Measurements from ENCODE around the gene LCN6. TPM values are rescaled to one million over a fixed set of nuclear protein-coding genes. Genes with fewer than 3 reads are reported as not detected.

Gene LCN6
- total RNA-seq, 2 experiments from 2014 or later, result not detected

DNA sequence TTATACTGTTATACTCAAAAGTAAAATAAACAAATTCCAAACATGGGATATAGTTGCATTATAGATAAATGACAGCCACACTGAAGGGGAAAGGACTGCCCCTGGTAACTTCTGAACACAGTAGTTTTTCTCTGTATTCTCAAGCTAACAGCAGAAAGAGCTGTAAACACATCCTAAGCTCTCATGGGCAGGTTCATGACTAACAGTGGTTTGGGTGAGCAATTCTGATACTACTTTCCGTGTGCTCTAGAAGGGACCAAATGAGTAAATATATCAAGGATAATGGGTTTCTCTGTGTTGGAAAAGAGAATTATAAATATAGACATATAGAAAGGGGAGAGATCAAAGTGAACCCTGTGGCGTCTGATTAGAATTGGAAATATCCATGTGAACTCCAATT lies 2.2 kb upstream of the LCN6 start:
- CTCF ChIA-PET, result no interaction called here
- POLR2A ChIA-PET, result interaction anchor here (0.6 to 1.0 kb wide), 2 partner anchors 9 to 15 kb away, joined by 3 read pairs; no protein-coding TSS in a partner anchor

DNA sequence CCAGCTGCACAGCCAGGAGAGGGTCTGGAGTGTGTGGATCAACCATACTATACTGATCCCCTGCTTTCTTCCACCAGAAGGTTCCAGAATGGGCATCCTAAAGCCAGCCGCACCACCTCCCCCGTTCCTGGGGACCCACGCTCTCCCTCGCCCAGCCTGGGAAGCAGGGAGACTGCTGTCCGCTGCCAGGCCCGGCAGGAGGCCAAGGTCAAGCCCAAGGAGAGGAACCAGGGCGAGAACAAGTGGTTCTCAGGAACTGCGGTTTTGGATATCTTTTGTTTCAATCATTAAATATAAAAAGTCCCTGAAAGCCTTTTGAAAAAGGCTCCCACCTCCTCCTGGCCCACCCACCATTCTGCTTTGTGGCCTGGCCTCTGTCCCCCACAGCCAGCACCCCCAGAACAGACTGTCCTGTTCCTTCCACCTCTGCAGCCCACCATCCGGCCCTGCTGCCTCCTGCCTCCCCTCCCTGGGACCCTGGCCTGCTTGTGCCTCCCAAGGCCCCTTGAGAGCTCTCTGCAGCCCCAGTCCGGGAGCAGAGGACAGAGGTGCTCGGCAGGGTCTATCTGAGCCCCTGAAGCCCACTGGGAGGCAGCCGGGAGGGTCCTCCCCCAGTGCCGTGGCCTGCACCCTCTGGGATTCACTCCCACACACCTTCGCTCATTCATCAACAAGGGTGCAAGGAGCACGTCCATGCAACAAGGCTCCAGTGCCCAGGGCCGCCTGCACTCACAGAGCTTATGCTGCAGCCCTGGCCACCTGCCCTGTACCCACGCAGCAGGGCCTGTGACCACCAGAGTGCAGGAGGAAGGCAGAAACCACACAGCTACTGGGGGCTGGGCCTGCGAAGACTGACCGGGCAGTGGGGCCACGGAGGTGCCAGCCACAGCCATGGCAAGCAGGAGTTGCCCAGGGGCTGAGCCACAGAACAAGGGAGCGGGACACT lies 614 bp upstream of the LCN6 start:
- POLR2A ChIA-PET, result no interaction called here
- CTCF ChIA-PET, result no interaction called here

DNA sequence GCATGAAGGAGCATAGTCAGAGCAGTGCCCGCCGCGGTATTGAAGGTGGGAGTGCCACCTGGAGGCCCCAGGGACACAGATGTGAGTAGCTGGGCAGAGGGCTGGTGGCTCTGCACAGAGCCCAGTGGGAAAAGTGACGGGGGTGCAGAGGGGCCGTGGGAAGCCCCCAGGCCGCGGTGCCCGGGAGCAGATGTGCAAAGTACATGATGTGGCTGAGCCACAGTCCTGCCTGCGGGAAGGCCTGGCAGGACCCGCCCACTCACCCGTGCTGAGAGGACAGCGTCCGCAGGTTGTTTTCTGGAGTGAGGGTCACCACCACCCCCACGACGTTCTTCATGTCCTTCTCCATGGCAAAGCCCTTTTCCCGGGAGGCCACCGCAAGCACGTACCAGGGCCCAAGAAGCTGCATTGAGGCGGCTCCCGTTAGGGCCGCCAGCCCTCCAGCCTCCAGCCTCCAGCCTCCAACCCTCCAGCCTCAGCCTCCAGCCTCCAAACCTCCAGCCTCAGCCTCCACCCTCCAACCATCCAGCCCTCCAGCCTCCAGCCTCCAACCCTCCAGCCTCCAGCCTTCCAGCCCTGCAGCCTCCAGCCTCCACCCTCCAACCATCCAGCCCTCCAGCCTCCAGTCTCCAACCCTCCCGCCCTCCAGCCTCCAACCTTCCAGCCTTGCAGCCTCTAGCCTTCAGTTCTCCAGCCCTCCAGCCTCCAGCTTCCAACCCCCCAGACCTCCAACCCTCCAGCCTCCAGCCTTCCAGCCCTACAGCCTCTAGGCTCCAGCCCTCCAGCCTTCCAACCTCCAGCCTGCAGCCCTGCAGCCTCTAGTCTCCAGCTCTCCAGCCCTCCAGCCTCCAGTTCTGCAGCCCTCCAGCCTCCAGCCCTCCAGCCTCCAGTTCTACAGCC lies 914 bp downstream of the LCN6 start:
- ChIA-PET POLR2A (no interaction called here), CTCF (no interaction called here)

DNA sequence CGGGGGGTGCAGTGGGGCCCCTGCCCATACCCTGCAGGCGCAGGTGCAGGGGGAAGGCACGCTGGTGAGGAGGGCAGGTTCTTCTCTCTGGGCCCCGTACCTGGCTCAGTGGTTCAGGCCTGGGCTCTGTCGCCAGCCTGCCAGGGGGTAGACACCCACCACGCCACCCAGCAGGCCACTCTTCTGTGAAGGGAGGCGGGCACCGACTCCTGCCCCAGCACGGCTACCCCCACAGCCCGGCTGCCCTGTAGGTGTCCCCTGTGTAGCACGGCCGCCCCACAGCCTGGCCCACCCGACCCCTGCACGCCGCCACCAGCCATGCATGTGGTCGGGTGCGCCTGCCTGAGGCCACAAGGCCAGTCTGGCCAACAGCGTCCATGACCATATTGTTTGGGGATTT lies 1.7 kb downstream of the LCN6 start:
- ChIA-PET CTCF (interaction anchor here (0.6 kb wide), 1 partner anchor 222 kb away, joined by 3 read pairs; no protein-coding TSS in a partner anchor), POLR2A (no interaction called here)

GRCh38 chr9:136746155-136746490 lies 2.2 kb downstream of the LCN6 start:
- CTCF ChIA-PET, result no interaction called here

GRCh38 chr9:136745389-136746154 lies 2.8 kb downstream of the LCN6 start:
- CTCF ChIA-PET, result interaction anchor here (0.7 to 0.9 kb wide), 3 partner anchors 13 to 284 kb away, joined by 3 read pairs; no protein-coding TSS in a partner anchor
- POLR2A ChIA-PET, result interaction anchor here (0.7 kb wide), 1 partner anchor 17 kb away, joined by 6 read pairs; no protein-coding TSS in a partner anchor

More at GRCh38 chr9:136746155-136746490, 2.2 kb downstream of the LCN6 start:
- POLR2A ChIA-PET, result interaction anchor here (0.7 kb wide), 1 partner anchor 17 kb away, joined by 6 read pairs; no protein-coding TSS in a partner anchor

DNA sequence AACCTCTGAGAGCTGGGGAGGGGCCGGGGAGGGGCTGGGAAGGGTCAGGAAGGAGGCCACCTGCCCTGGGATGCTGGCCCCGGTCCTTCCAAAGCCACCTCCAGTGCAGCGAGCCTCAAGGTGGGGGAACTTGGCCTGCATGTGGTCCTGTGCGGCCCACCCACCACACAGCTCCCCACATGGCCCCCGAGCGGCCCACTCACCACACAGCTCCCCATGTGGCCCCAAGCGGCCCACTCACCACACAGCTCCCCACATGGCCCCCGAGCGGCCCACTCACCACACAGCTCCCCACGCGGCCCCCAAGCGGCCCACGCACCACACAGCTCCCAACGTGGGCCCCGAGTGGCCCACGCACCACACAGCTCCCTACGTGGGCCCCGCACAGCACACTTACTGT lies 3.6 kb downstream of the LCN6 start:
- CTCF ChIA-PET, result interaction anchor here (0.6 to 0.9 kb wide), 4 partner anchors 12 to 285 kb away, joined by 3 read pairs; no protein-coding TSS in a partner anchor

GRCh38 chr9:136743639-136744211 lies 4.6 kb downstream of the LCN6 start:
- POLR2A ChIA-PET, result no interaction called here
- CTCF ChIA-PET, result no interaction called here

More for the DNA sequence above, 3.6 kb downstream of the LCN6 start:
- POLR2A ChIA-PET, result no interaction called here

- ChIA-PET CTCF (interaction anchor here (2.4 kb wide), 1 partner anchor 15 kb away, joined by 8 read pairs; no protein-coding TSS in a partner anchor), POLR2A (no interaction called here)
Observed at GRCh38 chr9:136742591-136743391, 5.5 kb downstream of the LCN6 start, which contains the start of gene LCN10. TSS of gene LCN10 (minus strand) at chr9:136742940. CDS start at chr9:136742903, 37 bp downstream.

DNA sequence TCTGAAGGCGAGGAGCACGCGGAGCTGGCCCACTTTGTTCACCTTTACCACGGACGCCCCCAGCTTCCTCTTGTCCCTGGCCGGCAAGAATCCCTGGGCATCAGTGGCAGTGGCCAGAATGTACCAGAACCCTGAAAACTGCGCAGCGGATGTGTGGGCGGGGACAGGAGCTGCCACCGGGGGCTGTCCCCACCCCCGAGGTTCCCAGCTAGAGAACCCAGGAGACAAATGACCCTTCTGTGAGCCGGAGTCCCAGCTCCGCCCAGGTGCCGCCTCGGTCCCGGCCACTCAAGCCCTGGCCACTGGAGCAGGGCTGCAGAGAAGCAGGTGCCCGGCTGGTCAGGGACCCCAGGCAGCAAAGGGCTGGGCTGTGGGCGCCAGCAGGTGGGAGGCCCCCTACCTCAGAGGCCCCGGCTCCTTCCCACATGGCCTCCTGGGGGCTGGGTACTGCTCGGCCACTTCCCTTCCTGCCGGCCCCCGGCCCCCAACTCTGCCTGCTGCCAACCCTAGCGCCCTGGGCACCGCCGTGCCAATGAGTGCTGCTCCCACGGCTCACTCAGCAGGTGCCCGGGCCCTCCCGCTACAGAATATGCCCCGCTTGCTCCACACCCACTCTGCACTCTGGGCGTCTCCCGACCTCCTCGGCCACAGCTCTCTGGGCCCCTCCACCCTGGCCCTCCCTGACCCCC lies 6.3 kb downstream of the LCN6 start:
- POLR2A ChIA-PET, result interaction anchor here (1.4 kb wide), 1 partner anchor 15 kb away, joined by 5 read pairs; no protein-coding TSS in a partner anchor

DNA sequence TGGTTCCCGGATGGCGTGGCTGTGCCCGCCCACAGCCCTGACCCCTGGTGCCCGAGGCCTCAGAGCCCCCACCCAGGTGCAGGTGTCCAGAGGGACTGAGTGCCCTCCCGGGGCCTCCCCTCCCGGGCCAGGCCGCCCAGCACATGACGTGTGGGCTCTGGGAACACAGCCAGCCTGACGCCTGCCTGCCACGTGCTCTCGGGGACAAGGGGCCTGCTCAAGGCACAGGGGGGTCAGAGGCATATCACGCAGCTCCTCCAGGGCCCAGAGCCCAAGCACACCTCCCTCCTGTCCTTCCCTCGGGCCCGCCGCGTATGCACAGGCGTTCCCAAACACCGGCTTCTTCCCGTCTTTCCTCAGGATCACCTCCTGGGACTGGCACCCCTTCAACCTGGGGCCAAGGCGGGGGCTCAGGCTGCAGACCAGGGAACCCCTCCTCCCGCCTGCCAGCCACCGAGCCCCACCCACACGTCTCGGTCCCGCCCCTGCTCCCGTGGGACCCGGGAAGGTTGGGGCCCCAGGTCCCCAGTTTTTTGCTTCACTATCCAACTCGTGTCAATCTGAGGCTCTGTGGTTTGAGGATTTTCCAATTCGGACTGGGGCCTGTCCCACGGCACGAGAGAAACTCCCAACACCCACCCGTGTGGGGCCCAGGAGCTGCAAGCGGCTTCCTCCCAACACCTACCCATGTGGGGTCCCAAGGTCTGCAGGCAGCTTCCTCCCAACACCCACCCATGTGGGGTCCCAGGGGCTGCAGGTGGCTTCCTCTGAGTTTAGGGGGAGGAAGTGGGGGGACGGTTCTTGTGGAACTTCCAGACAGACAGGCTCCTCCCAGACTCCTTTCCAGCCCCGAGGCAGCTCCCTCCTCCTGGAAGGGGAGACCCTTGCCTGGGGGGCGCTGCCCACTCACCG lies 7.1 kb downstream of the LCN6 start:
- ChIA-PET CTCF (interaction anchor here (1.0 to 2.4 kb wide), 3 partner anchors 13 to 312 kb away, joined by 3 to 8 read pairs (median 3); partner anchors contain the start of gene LCN8), POLR2A (interaction anchor here (0.6 to 1.4 kb wide), 2 partner anchors 9 to 14 kb away, joined by 3 to 5 read pairs; no protein-coding TSS in a partner anchor)

More for the DNA sequence above, 6.3 kb downstream of the LCN6 start:
- CTCF ChIA-PET, result interaction anchor here (1.0 to 2.4 kb wide), 3 partner anchors 14 to 311 kb away, joined by 3 to 8 read pairs (median 3); partner anchors contain the start of gene LCN8

DNA sequence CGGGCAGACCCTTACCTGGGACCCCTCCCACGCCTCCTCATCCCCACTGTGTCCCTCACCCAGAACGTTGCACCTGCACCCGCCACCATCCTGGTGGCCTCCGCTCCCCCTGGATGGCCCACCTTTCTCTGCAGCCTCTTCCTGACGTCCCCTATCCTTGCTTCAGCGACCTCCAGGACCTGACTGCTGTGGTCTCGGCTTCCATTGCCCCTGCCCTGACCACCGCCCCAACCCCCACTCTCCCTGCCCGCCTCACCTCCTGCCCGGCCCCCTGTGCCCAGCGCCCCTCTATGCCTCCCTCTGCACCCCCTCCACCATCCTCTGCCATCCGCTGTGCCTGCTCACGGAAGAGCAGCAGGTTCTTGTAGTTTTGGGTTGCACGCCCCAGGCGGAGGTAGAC lies 7.8 kb downstream of the LCN6 start:
- ChIA-PET CTCF (interaction anchor here (2.4 kb wide), 1 partner anchor 13 kb away, joined by 8 read pairs; no protein-coding TSS in a partner anchor), POLR2A (no interaction called here)

GRCh38 chr9:136740069-136740468 lies 8.3 kb downstream of the LCN6 start:
- ChIA-PET CTCF (interaction anchor here (2.4 kb wide), 1 partner anchor 12 kb away, joined by 8 read pairs; no protein-coding TSS in a partner anchor), POLR2A (no interaction called here)

DNA sequence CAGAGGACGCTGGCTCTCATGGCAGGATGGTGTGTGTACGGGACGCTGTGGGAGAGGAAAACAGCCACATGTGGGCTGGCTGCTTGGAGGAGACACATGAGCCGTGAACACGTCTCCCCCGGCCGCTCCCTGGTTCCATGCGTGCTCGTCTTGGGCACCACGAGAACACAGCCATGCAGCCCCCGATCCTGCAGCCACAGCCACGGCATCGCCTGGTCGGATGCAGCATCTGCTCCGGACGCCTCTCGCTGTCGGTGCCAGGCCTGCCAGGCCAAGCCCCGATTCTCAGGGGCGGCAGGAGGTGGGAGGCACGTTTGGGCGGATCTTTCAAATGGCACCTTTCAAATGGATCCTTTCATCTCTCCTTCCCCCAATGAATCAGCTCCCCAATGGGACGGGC lies 8.8 kb downstream of the LCN6 start:
- POLR2A ChIA-PET, result no interaction called here
- CTCF ChIA-PET, result no interaction called here

DNA sequence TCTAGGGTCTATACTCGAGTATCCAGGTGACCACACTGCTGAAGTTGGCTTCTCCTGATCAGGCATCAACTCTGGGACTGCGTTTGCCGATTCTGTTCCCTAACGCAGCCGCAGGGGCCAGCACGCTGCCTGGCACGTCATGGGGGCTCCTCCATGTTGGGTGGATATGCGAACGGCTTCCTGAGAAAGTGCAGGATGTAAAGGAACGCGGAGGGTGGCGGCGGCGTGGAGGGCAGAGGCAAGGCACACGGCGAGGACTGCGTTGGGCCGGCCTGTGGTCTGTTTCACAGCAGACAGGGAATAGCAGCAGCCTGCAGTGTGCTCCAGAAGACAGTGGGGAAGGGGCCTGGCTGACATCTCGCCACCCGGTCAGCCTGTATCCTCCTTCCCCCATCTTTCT lies 9.4 kb downstream of the LCN6 start:
- POLR2A ChIA-PET, result no interaction called here

More for the DNA sequence above, 9.4 kb downstream of the LCN6 start:
- CTCF ChIA-PET, result interaction anchor here (1.1 kb wide), 1 partner anchor 10 kb away, joined by 3 read pairs; no protein-coding TSS in a partner anchor

Data from activated CD8-positive, alpha-beta memory T cell treated with anti-CD3 and anti-CD28 coated beads for 36 hours (primary cell).